Ovary (tissue), 9 donors: ENCODE data around the gene SOD1. TPM values are rescaled to one million over a fixed set of nuclear protein-coding genes. Genes with fewer than 3 reads are reported as not detected.

Experiments
- DNase-seq, 5 donors: peaks; one replicate each; pipeline ENCODE4 v3.0.0-alpha.2; 2019 to 2020
- H3K27ac ChIP-seq, 2 donors: fragments of 200-600 bp; one replicate each; pipeline versions ENCODE4 v1.5.1 to v1.8.0; 2019 to 2022
- H3K27me3 ChIP-seq: fragments of 200-600 bp; one replicate; pipeline ENCODE4 v1.8.0; 2022
- H3K36me3 ChIP-seq: fragments of 200-600 bp; sonication (generic); one replicate; pipeline ENCODE4 v1.5.1; 2019
- H3K4me1 ChIP-seq: one replicate; pipeline ENCODE4 v1.8.1; 2013; ENCODE audit warnings: mild to moderate bottlenecking, moderate library complexity; ENCODE audit not compliant: insufficient read depth
- H3K4me3 ChIP-seq: fragments of 200-600 bp; sonication (generic); one replicate; pipeline ENCODE4 v1.5.1; 2017
- H3K9me3 ChIP-seq, 2 donors: fragments of 200-600 bp in 1 of 2; sonication (generic) in 1 of 2; one replicate each; pipeline versions ENCODE4 v1.5.1 to v1.8.1; 2013 to 2019; ENCODE audit warnings: mild to moderate bottlenecking in 1 of 2, moderate library complexity in 1 of 2
- CTCF ChIP-seq, 3 donors: fragments of 450-650 bp in 2 of 3; fragments of 200-600 bp in 1 of 3; IDR thresholded peaks; one replicate each; pipeline versions ENCODE4 v1.5.1 to v1.8.0; 2016 to 2022; ENCODE audit warnings: antibody characterized with exemption in 3 of 3, mild to moderate bottlenecking in 1 of 3
- EP300 ChIP-seq: sonication (generic); formaldehyde crosslinking; IDR thresholded peaks from one replicate; pipeline ENCODE4 v1.6.1; 2017; ENCODE audit warnings: antibody characterized with exemption
- POLR2A ChIP-seq: fragments of 450-650 bp; IDR thresholded peaks from one replicate; pipeline ENCODE4 v1.6.1; 2017; ENCODE audit warnings: antibody characterized with exemption, mild to moderate bottlenecking, moderate library complexity
- WGBS, 3 donors: extraction: QIAGEN DNeasy Blood & Tissue Kit in 1 of 3; methylation state at CpG; one replicate each; pipeline versions ENCODE4 v1.1.5 to v1.1.7; 2013 to 2017; 5-methylcytosine and 5-hydroxymethylcytosine counted together
- intact Hi-C, 4 donors: fragments of 100-400 bp; cut with DNase I; formaldehyde crosslinking; loops; one replicate each; pipeline versions ENCODE4 v1.11.0 to v1.15.1; 2022 to 2023
- polyA plus RNA-seq, 2 donors: library from polyadenylated mRNA; stranded (reverse); fragments of 200-250 nt in 1 of 2; fragments of 350-450 nt in 1 of 2; fragmentation: Illumina TruSeq in 1 of 2; extraction: RNeasy Lipid Tissue Mini Kit (QIAGEN cat#74804) in 1 of 2; gene quantifications; one replicate each; pipeline ENCODE4 v1.2.3, GENCODE V29; 2013 to 2014
- total RNA-seq, 7 donors: library from RNA; depleted of rRNA in 2 of 7; stranded (reverse); fragments of >200 nt in 2 of 7; fragmentation: NEBNext Ultra II Directional in 3 of 7; extraction: Animal tissue kit (Norgen Biotek cat#: 25700) in 3 of 7; gene quantifications; one replicate each; pipeline versions ENCODE4 v1.1.0 to v1.2.4, GENCODE V29; 2016 to 2023
- donor health status: DM: no; HTN: no; CAD: no; lungs with moderate emphysema.
- donor health status: DM: no; HTN: no; CAD: no.
- donor health status: Bipolar disorder and iron deficiency.
- donor health status: DM: yes; HTN: yes; CAD: no.
- donor health status: DM: no; HTN: no; CAD: no.
- donor health status: DM: yes; HTN: yes; CAD: no.

The SOD1 gene
- total and polyA plus RNA-seq, 9 donors: 175 to 451 (median 240) TPM

- H3K4me1 ChIP-seq: no peaks in the 10 kb centered on the region
- H3K36me3 ChIP-seq: no peaks in the 10 kb centered on the region
- no peak overlapping the region for H3K27ac ChIP-seq
- intact Hi-C loops: no loop called here
- no peaks in the 10 kb centered on the region for H3K9me3 ChIP-seq
- TF ChIP-seq CTCF (IDR thresholded peaks at IDR 0.05): no peak
- no peak for TF ChIP-seq POLR2A
- TF ChIP-seq EP300: no peak
- DNase-seq: no peak
- H3K4me3 ChIP-seq: no peak overlapping the region
- H3K27me3 ChIP-seq: no peaks in the 10 kb centered on the region
These were observed 39.0 kb downstream of the SOD1 start for GRCh38 chr21:31698461-31698860.

- intact Hi-C loops: no loop called here
- Histone ChIP-seq H3K4me1 (no peaks in the 10 kb centered on the region), H3K9me3 (no peaks in the 10 kb centered on the region), H3K27me3 (no peaks in the 10 kb centered on the region), H3K4me3 (no peak overlapping the region), H3K36me3 (no peaks in the 10 kb centered on the region), H3K27ac (no peak overlapping the region)
- 94 to 98% (median 96%) methylated on average over 3 of the region's 3 CpGs for WGBS, 3 donors
- no peak for DNase-seq
- TF ChIP-seq POLR2A (no peak), CTCF (IDR thresholded peaks at IDR 0.05) (no peak), EP300 (no peak)
These were observed 40.5 kb downstream of the SOD1 start for GRCh38 chr21:31700040-31700439.

DNA sequence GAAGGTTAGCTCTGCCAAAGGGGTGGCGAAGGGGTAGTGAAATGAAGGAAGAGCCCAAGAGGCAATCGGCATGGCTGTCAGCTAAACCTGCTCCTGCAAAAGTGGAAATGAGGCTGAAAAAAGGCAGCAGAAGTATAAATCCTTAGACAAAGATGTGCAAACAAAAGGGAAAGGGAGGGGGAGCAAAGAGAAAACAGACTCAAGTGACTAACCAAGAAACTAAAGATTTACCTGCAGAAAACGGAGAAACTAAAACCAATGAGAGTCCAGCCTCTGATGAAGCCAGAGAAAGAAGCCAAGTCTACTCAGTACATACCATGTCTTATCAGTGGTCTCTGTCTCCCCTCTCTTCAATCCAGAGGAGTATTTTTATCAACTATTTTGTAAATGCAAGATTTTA lies 47.1 kb downstream of the SOD1 start:
- Histone ChIP-seq H3K4me1 (peaks cover 3% of the 10 kb centered on the region), H3K27me3 (no peaks in the 10 kb centered on the region), H3K9me3 (no peaks in the 10 kb centered on the region), H3K27ac (no peak overlapping the region), H3K4me3 (no peak overlapping the region), H3K36me3 (no peaks in the 10 kb centered on the region)
- 85 to 94% (median 87%) methylated on average over 3 of the region's 3 CpGs for WGBS, 3 donors
- TF ChIP-seq EP300 (no peak), CTCF (IDR thresholded peaks at IDR 0.05) (no peak), POLR2A (no peak)
- intact Hi-C loops: no loop called here
- DNase-seq: no peak

GRCh38 chr21:31707499-31707898 lies 48.0 kb downstream of the SOD1 start:
- H3K4me3 ChIP-seq: no peak overlapping the region
- intact Hi-C loops: no loop called here
- no peaks in the 10 kb centered on the region for H3K9me3 ChIP-seq
- TF ChIP-seq EP300 (no peak), CTCF (IDR thresholded peaks at IDR 0.05) (no peak), POLR2A (no peak)
- no peaks in the 10 kb centered on the region for H3K36me3 ChIP-seq
- H3K27me3 ChIP-seq: no peaks in the 10 kb centered on the region
- no peak for DNase-seq
- H3K27ac ChIP-seq: no peak overlapping the region
- peaks cover 3% of the 10 kb centered on the region for H3K4me1 ChIP-seq

GRCh38 chr21:31708541-31708940 lies 49.0 kb downstream of the SOD1 start:
- intact Hi-C loops: no loop called here
- Histone ChIP-seq H3K4me1 (peaks cover 3% of the 10 kb centered on the region), H3K27ac (no peak overlapping the region)

More at GRCh38 chr21:31708541-31708940, 49.0 kb downstream of the SOD1 start:
- Histone ChIP-seq H3K27me3 (no peaks in the 10 kb centered on the region), H3K4me3 (no peak overlapping the region), H3K9me3 (no peaks in the 10 kb centered on the region), H3K36me3 (no peaks in the 10 kb centered on the region)
- no peak for TF ChIP-seq EP300
- no peak for TF ChIP-seq POLR2A
- TF ChIP-seq CTCF (IDR thresholded peaks at IDR 0.05): no peak
- no peak for DNase-seq
- 37 to 78% (median 67%) methylated on average over 1 of the region's 1 CpG for WGBS, 3 donors
